Fibroblast of skin of scalp (primary cell): ENCODE results near the gene FLYWCH2.
"Not testable (repeated sequence)": the region's sequence is repeated elsewhere in the genome, so short reads cannot be mapped to it uniquely, and the experiment has no call there.

Experiments used
- DNase-seq: peaks from one replicate; pipeline ENCODE4 v3.0.0-alpha.2; 2013

FLYWCH2 gene

GRCh38 chr16:2943716-2944115, 60.7 kb downstream of the FLYWCH2 start:
- DNase-seq = not testable (repeated sequence)

GRCh38 chr16:2946649-2947048, 63.6 kb downstream of the FLYWCH2 start:
- no peak for DNase-seq
